Measurements from ENCODE around the gene MLYCD. TPM values are rescaled to one million over a fixed set of nuclear protein-coding genes. Genes with fewer than 3 reads are reported as not detected.

MLYCD gene
- total and polyA plus RNA-seq, 10 of the 15 experiments (the other 5 are each of a cell fraction or from before 2014, with no cell fraction given): 0.21 to 3.7 (median 1.7) TPM

GRCh38 chr16:83923581-83924365, 24.9 kb downstream of the MLYCD start (continued):
- no peak for TF ChIP-seq SIN3A (IDR thresholded peaks at IDR 0.05; ENCODE audit: low read depth, low read length)
- no peak for TF ChIP-seq NFYB (IDR thresholded peaks at IDR 0.05; ENCODE audit: insufficient read depth, low read depth, low read length)

- CTCF ChIA-PET: no interaction called here
- TF ChIP-seq SIN3A (IDR thresholded peaks at IDR 0.05; ENCODE audit: low read depth, low read length) (no peak), BCL3 (IDR thresholded peaks at IDR 0.05; ENCODE audit: borderline replicate concordance, insufficient read depth, low read depth, low read length, poor library complexity, severe bottlenecking) (no peak)
- DNase-seq (ENCODE audit: low read depth, low spot score): no peak
- Histone ChIP-seq H3K4me1 (ENCODE audit: control insufficient read depth, insufficient read depth, low read length) (no peaks in the 10 kb centered on the region), H3K27me3 (replicated peaks in 1 of 2; ENCODE audit: control insufficient read depth in 2 of 2, insufficient read depth in 2 of 2, low read length in 1 of 2) (no peaks in the 10 kb centered on the region), H4K20me1 (ENCODE audit: control insufficient read depth, insufficient read depth) (no peaks in the 10 kb centered on the region), H3K9ac (ENCODE audit: control insufficient read depth, insufficient read depth, low read length) (no peak overlapping the region), H3K27ac (ENCODE audit: control insufficient read depth, insufficient read depth) (no peak overlapping the region), H2AFZ (ENCODE audit: control insufficient read depth, low read depth, low read length) (no peak overlapping the region), H3K4me3 (no peak overlapping the region), H3K79me2 (ENCODE audit: control insufficient read depth, insufficient read depth, low read length) (no peaks in the 10 kb centered on the region), H3K4me2 (ENCODE audit: control insufficient read depth, insufficient read depth) (no peak overlapping the region), H3K9me3 (replicated peaks; ENCODE audit: control insufficient read depth, insufficient read depth, low read length) (no peaks in the 10 kb centered on the region), H3K36me3 (ENCODE audit: control insufficient read depth in 2 of 2, insufficient read depth in 2 of 2, low read length in 1 of 2) (no peaks in the 10 kb centered on the region)
- no TSS peak for BruUV-seq (replicated peaks)
- no peak for ATAC-seq
- SMC1A ChIA-PET (ENCODE audit: uncharacterized antibody, unreplicated experiment): no interaction called here
- POLR2A ChIA-PET: no interaction called here
- 77% methylated on average over 13 of the region's 13 CpGs for WGBS (ENCODE audit: insufficient coverage, insufficient replicate concordance, low lambda C conversion rate, missing lambda C conversion rate)
- FAIRE-seq: no peak
- intact Hi-C loops (cut with micrococcal nuclease; ENCODE audit: unreplicated experiment) (loop anchor here (10.0 kb wide), 1 partner anchor 100 kb away; no protein-coding TSS in a partner anchor), in situ Hi-C loops (cut with MboI) (no loop called here)
- RAD21 ChIA-PET (ENCODE audit: unreplicated experiment): no interaction called here
These were observed 25.8 kb downstream of the MLYCD start for GRCh38 chr16:83924686-83925085.

Data from GM12878 (cell line).